ENCODE data around the gene PRPF40B.

- no peak for TF ChIP-seq CTCF (IDR thresholded peaks at IDR 0.05)
- TF ChIP-seq EZH2phosphoT487 (IDR thresholded peaks at IDR 0.05): no peak
These were observed 22.0 kb downstream of the PRPF40B start for GRCh38 chr12:49645146-49646039.

All from neural progenitor cell (in vitro differentiated cells).